Liver (tissue), 3 donors: ENCODE measurements around the gene ENDOG.

ENCODE experiments used
- EGR1 ChIP-seq, 2 donors: IDR thresholded peaks; 2 replicates each; pipeline ENCODE4 v1.6.1; 2016 to 2018; ENCODE audit warnings: antibody characterized with exemption in 2 of 2, low read depth in 2 of 2
- FOXA1 ChIP-seq: IDR thresholded peaks from 2 replicates; pipeline ENCODE4 v1.6.1; 2016; ENCODE audit warnings: antibody characterized with exemption
- GABPA ChIP-seq, 2 donors: IDR thresholded peaks in 1 of 2; conservative IDR thresholded peaks in 1 of 2; 2 replicates each; pipeline ENCODE4 v1.6.1; 2016; ENCODE audit warnings: antibody characterized with exemption in 2 of 2, mild to moderate bottlenecking in 1 of 2, moderate library complexity in 1 of 2
- HNF4A ChIP-seq, 2 donors: conservative IDR thresholded peaks; 2 replicates each; pipeline ENCODE4 v1.6.1; 2016; ENCODE audit warnings: antibody characterized with exemption in 2 of 2, mild to moderate bottlenecking in 2 of 2
- JUND ChIP-seq, 2 donors: IDR thresholded peaks; 2 replicates each; pipeline ENCODE4 v1.6.1; 2016; ENCODE audit warnings: antibody characterized with exemption in 2 of 2
- RAD21 ChIP-seq, 2 donors: IDR thresholded peaks; 2 replicates each; pipeline ENCODE4 v1.6.1; 2016; ENCODE audit warnings: antibody characterized with exemption in 2 of 2, mild to moderate bottlenecking in 2 of 2
- TAF1 ChIP-seq: conservative IDR thresholded peaks from 2 replicates; pipeline ENCODE4 v1.6.1; 2016; ENCODE audit warnings: antibody characterized with exemption, mild to moderate bottlenecking
- YY1 ChIP-seq: IDR thresholded peaks from 2 replicates; pipeline ENCODE4 v1.6.1; 2016; ENCODE audit warnings: antibody characterized with exemption, mild to moderate bottlenecking
- TF ChIP-seq, protein P1 (sequence below): IDR thresholded peaks from 2 replicates; pipeline ENCODE4 v1.6.1; 2016; ENCODE audit warnings: antibody characterized with exemption
- TF ChIP-seq, protein P2 (sequence below): fragments of 150-350 bp; IDR thresholded peaks from 2 replicates; pipeline ENCODE4 v1.5.1; 2017; ENCODE audit warnings: improper control_type of control experiment, low read depth, low read length; ENCODE audit not compliant: missing input control
- TF ChIP-seq, protein P3 (sequence below): IDR thresholded peaks from 2 replicates; pipeline ENCODE4 v1.6.1; 2016; ENCODE audit warnings: antibody characterized with exemption
- TF ChIP-seq, protein P4 (sequence below): IDR thresholded peaks from 2 replicates; pipeline ENCODE4 v1.6.1; 2016; ENCODE audit warnings: antibody characterized with exemption
- TF ChIP-seq, protein P5 (sequence below): IDR thresholded peaks from 2 replicates; pipeline ENCODE4 v1.6.1; 2016; ENCODE audit warnings: antibody characterized with exemption, mild to moderate bottlenecking
- donor health status: healthy.
- donor health status: healthy.

DNA sequence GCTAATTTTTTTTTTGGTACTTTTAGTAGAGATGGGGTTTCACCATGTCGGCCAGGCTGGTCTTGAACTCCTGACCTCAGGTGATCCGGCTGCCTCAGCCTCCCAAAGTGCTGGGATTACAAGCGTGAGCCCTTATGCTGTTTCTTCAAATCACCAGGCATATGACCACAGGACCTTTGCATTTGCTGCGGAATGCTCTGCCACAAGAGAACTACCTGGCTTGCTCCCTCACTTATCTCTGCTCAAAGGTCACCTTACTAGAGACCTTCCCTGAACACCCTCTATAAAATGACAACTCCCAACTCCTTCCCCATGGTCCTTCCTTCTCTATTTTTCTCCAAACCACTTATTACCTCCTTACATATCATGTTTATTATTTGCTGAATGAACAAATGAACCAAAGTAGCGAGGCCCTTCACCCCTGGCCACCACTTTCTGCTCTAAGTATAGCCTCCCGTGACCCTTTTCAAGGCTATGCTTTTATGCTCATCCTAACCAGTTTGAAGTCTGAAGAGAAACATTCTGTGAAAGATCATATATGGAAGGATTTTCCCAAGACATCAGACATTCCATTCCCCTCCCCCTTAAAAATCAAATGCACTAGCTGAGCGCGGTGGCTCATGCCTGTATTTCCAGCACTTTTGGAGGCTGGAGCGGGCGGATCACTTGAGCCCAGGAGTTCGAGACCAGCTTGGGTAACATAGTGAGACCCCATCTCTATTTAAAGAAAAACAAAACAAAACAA lies 47.8 kb upstream of the ENDOG start:
- TF ChIP-seq, protein P1, sequence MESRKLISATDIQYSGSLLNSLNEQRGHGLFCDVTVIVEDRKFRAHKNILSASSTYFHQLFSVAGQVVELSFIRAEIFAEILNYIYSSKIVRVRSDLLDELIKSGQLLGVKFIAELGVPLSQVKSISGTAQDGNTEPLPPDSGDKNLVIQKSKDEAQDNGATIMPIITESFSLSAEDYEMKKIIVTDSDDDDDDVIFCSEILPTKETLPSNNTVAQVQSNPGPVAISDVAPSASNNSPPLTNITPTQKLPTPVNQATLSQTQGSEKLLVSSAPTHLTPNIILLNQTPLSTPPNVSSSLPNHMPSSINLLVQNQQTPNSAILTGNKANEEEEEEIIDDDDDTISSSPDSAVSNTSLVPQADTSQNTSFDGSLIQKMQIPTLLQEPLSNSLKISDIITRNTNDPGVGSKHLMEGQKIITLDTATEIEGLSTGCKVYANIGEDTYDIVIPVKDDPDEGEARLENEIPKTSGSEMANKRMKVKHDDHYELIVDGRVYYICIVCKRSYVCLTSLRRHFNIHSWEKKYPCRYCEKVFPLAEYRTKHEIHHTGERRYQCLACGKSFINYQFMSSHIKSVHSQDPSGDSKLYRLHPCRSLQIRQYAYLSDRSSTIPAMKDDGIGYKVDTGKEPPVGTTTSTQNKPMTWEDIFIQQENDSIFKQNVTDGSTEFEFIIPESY = no peak
- TF ChIP-seq, protein P2, sequence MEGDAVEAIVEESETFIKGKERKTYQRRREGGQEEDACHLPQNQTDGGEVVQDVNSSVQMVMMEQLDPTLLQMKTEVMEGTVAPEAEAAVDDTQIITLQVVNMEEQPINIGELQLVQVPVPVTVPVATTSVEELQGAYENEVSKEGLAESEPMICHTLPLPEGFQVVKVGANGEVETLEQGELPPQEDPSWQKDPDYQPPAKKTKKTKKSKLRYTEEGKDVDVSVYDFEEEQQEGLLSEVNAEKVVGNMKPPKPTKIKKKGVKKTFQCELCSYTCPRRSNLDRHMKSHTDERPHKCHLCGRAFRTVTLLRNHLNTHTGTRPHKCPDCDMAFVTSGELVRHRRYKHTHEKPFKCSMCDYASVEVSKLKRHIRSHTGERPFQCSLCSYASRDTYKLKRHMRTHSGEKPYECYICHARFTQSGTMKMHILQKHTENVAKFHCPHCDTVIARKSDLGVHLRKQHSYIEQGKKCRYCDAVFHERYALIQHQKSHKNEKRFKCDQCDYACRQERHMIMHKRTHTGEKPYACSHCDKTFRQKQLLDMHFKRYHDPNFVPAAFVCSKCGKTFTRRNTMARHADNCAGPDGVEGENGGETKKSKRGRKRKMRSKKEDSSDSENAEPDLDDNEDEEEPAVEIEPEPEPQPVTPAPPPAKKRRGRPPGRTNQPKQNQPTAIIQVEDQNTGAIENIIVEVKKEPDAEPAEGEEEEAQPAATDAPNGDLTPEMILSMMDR = no peak
- TF ChIP-seq EGR1 (IDR thresholded peaks at IDR 0.05; ENCODE audit: low read depth in 2 of 2) = no peak
- TF ChIP-seq, protein P3, sequence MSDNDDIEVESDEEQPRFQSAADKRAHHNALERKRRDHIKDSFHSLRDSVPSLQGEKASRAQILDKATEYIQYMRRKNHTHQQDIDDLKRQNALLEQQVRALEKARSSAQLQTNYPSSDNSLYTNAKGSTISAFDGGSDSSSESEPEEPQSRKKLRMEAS = no peak
- TF ChIP-seq RAD21 (IDR thresholded peaks at IDR 0.05) = no peak
- peak in 1 of 2 donors; percentile 9 for TF ChIP-seq HNF4A (conservative IDR thresholded peaks at IDR 0.05)
- TF ChIP-seq JUND (IDR thresholded peaks at IDR 0.05) = no peak
- TF ChIP-seq, protein P4, sequence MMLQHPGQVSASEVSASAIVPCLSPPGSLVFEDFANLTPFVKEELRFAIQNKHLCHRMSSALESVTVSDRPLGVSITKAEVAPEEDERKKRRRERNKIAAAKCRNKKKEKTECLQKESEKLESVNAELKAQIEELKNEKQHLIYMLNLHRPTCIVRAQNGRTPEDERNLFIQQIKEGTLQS = no peak
- TF ChIP-seq YY1 = no peak
- TF ChIP-seq TAF1 = no peak
- TF ChIP-seq GABPA (IDR thresholded peaks at IDR 0.05 in 1 of 2, conservative IDR thresholded peaks at IDR 0.05 in 1 of 2) = no peak
- no peak for TF ChIP-seq FOXA1
- TF ChIP-seq, protein P5, sequence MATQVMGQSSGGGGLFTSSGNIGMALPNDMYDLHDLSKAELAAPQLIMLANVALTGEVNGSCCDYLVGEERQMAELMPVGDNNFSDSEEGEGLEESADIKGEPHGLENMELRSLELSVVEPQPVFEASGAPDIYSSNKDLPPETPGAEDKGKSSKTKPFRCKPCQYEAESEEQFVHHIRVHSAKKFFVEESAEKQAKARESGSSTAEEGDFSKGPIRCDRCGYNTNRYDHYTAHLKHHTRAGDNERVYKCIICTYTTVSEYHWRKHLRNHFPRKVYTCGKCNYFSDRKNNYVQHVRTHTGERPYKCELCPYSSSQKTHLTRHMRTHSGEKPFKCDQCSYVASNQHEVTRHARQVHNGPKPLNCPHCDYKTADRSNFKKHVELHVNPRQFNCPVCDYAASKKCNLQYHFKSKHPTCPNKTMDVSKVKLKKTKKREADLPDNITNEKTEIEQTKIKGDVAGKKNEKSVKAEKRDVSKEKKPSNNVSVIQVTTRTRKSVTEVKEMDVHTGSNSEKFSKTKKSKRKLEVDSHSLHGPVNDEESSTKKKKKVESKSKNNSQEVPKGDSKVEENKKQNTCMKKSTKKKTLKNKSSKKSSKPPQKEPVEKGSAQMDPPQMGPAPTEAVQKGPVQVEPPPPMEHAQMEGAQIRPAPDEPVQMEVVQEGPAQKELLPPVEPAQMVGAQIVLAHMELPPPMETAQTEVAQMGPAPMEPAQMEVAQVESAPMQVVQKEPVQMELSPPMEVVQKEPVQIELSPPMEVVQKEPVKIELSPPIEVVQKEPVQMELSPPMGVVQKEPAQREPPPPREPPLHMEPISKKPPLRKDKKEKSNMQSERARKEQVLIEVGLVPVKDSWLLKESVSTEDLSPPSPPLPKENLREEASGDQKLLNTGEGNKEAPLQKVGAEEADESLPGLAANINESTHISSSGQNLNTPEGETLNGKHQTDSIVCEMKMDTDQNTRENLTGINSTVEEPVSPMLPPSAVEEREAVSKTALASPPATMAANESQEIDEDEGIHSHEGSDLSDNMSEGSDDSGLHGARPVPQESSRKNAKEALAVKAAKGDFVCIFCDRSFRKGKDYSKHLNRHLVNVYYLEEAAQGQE = no peak
